ENCODE data around the gene ZNF236.

Gene ZNF236

DNA sequence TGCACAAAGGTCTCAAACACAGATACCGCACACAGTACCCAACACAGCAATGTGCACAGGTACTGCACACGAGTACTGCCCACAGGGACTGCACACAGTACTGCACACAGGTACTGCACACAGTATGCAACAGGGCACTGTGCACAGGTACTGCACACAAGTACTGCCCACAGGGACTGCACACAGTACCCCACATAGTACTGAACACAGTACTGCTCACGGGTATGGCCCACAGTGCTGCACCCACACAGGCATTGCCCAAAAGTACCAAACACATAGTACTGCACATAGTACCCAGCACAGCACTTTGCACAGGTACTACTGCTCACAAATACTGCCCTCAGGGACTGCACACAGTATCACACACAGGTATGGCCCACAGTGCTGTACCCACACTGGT, 73.1 kb downstream of the ZNF236 start:
- TF ChIP-seq YY1 (IDR thresholded peaks at IDR 0.05; ENCODE audit: insufficient read depth, insufficient read length): no peak
- no peak for TF ChIP-seq SUZ12 (IDR thresholded peaks at IDR 0.05; ENCODE audit: extremely low read depth, insufficient read depth, insufficient read length)
- no peak for TF ChIP-seq ZNF274 (IDR thresholded peaks at IDR 0.05; ENCODE audit: low read depth, low read length)
- no peak overlapping the region for H3K9ac ChIP-seq (ENCODE audit: insufficient read length, low read depth)
- H3K27me3 ChIP-seq (ENCODE audit: insufficient read depth, insufficient read length): no peaks in the 10 kb centered on the region
- no peaks in the 10 kb centered on the region for H3K4me1 ChIP-seq (ENCODE audit: insufficient read depth, insufficient read length)
- peaks cover 25% of the 10 kb centered on the region; the same call in 1 of the 2 replicates for H3K9me3 ChIP-seq (ENCODE audit: insufficient read depth, low read length)
- no peak for DNase-seq (ENCODE audit: low read depth, low spot score)
- H3K36me3 ChIP-seq (ENCODE audit: insufficient read depth, insufficient read length, low read length): peaks cover 59% of the 10 kb centered on the region
- H3K4me3 ChIP-seq (ENCODE audit: insufficient read length, low read depth): no peak overlapping the region

GRCh38 chr18:76896677-76897076, 74.3 kb downstream of the ZNF236 start:
- DNase-seq (ENCODE audit: low read depth, low spot score): no peak
- TF ChIP-seq SUZ12 (IDR thresholded peaks at IDR 0.05; ENCODE audit: extremely low read depth, insufficient read depth, insufficient read length) (no peak), YY1 (IDR thresholded peaks at IDR 0.05; ENCODE audit: insufficient read depth, insufficient read length) (no peak), ZNF274 (IDR thresholded peaks at IDR 0.05; ENCODE audit: low read depth, low read length) (no peak)
- Histone ChIP-seq H3K9me3 (ENCODE audit: insufficient read depth, low read length) (peaks cover 25% of the 10 kb centered on the region; the same call in 1 of the 2 replicates), H3K4me1 (ENCODE audit: insufficient read depth, insufficient read length) (no peaks in the 10 kb centered on the region), H3K27me3 (ENCODE audit: insufficient read depth, insufficient read length) (no peaks in the 10 kb centered on the region), H3K36me3 (ENCODE audit: insufficient read depth, insufficient read length, low read length) (peaks cover 61% of the 10 kb centered on the region), H3K9ac (ENCODE audit: insufficient read length, low read depth) (no peak overlapping the region), H3K4me3 (ENCODE audit: insufficient read length, low read depth) (no peak overlapping the region)

DNA sequence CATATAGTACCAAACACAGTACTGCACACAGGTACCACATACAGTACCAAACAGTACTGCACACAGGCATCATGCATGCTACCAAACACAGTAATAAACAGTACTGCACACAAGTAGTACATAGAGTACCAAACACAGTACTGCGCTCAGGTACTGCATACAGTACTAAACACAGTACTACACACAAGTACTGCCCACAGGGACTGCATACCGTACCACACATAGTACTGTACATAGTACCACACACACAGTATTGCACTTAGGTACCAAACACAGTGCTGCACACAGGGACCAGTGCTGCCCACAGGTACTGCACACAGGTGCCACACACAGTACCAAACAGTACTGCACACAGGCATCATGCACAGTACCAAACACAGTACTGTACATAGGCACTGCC, 74.9 kb downstream of the ZNF236 start:
- peaks cover 25% of the 10 kb centered on the region; the same call in 1 of the 2 replicates for H3K9me3 ChIP-seq (ENCODE audit: insufficient read depth, low read length)
- no peaks in the 10 kb centered on the region for H3K27me3 ChIP-seq (ENCODE audit: insufficient read depth, insufficient read length)
- H3K36me3 ChIP-seq (ENCODE audit: insufficient read depth, insufficient read length, low read length): peaks cover 61% of the 10 kb centered on the region
- no peak for DNase-seq (ENCODE audit: low read depth, low spot score)
- H3K9ac ChIP-seq (ENCODE audit: insufficient read length, low read depth): no peak overlapping the region
- no peak for TF ChIP-seq YY1 (IDR thresholded peaks at IDR 0.05; ENCODE audit: insufficient read depth, insufficient read length)
- no peak for TF ChIP-seq SUZ12 (IDR thresholded peaks at IDR 0.05; ENCODE audit: extremely low read depth, insufficient read depth, insufficient read length)
- no peaks in the 10 kb centered on the region for H3K4me1 ChIP-seq (ENCODE audit: insufficient read depth, insufficient read length)
- no peak overlapping the region for H3K4me3 ChIP-seq (ENCODE audit: insufficient read length, low read depth)

GRCh38 chr18:76903386-76903785, 81.0 kb downstream of the ZNF236 start:
- peaks cover 48% of the 10 kb centered on the region for H3K36me3 ChIP-seq (ENCODE audit: insufficient read depth, insufficient read length, low read length)

DNA sequence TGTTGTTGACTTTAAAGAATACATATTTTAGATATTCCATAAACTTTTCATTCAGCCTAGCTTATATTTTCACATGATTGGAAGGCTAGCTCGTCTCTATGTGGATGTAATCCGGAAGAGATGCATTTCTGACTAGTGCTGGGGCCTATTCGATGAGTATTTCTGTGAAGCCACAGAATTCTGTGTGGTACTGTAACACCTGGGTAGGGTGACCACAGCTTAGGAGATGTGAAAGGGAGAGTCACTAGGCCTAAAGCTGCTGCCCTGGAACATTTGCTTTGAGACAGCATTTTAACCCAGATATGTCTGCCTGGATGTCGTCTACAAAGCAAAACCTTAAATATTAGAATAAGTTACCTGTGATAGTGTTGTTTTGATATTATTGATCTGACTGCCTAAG, 83.5 kb downstream of the ZNF236 start:
- no peaks in the 10 kb centered on the region for H3K27me3 ChIP-seq (ENCODE audit: insufficient read depth, insufficient read length)

More at GRCh38 chr18:76903386-76903785, 81.0 kb downstream of the ZNF236 start:
- H3K9ac ChIP-seq (ENCODE audit: insufficient read length, low read depth): no peak overlapping the region
- no peak overlapping the region for H3K4me3 ChIP-seq (ENCODE audit: insufficient read length, low read depth)
- H3K27me3 ChIP-seq (ENCODE audit: insufficient read depth, insufficient read length): no peaks in the 10 kb centered on the region
- TF ChIP-seq ZNF274 (IDR thresholded peaks at IDR 0.05; ENCODE audit: low read depth, low read length) (no peak), YY1 (IDR thresholded peaks at IDR 0.05; ENCODE audit: insufficient read depth, insufficient read length) (no peak), SUZ12 (IDR thresholded peaks at IDR 0.05; ENCODE audit: extremely low read depth, insufficient read depth, insufficient read length) (no peak)
- no peak for DNase-seq (ENCODE audit: low read depth, low spot score)
- no peaks in the 10 kb centered on the region for H3K4me1 ChIP-seq (ENCODE audit: insufficient read depth, insufficient read length)
- no peaks in the 10 kb centered on the region for H3K9me3 ChIP-seq (ENCODE audit: insufficient read depth, low read length)

DNA sequence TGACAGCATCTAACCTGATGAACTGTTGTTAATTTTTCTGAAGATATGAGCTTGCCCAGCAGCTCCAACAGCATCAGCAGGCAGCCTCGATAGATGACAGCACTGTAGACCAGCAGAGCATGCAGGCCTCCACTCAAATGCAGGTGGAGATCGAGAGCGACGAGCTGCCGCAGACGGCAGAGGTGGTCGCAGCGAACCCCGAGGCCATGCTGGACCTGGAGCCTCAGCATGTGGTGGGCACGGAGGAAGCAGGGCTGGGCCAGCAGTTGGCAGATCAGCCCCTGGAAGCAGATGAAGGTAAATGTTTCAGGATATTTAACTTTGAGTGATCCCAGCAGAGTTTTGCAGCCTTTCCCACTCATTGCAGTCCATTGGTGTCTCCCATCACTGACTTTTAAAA, 85.9 kb downstream of the ZNF236 start:
- H3K4me1 ChIP-seq (ENCODE audit: insufficient read depth, insufficient read length): no peaks in the 10 kb centered on the region
- no peaks in the 10 kb centered on the region for H3K27me3 ChIP-seq (ENCODE audit: insufficient read depth, insufficient read length)
- H3K36me3 ChIP-seq (ENCODE audit: insufficient read depth, insufficient read length, low read length): peaks cover 65% of the 10 kb centered on the region
- DNase-seq (ENCODE audit: low read depth, low spot score): no peak
- H3K9me3 ChIP-seq (ENCODE audit: insufficient read depth, low read length): no peaks in the 10 kb centered on the region
- no peak overlapping the region for H3K9ac ChIP-seq (ENCODE audit: insufficient read length, low read depth)
- H3K4me3 ChIP-seq (ENCODE audit: insufficient read length, low read depth): no peak overlapping the region
- TF ChIP-seq SUZ12 (IDR thresholded peaks at IDR 0.05; ENCODE audit: extremely low read depth, insufficient read depth, insufficient read length): no peak
- no peak for TF ChIP-seq YY1 (IDR thresholded peaks at IDR 0.05; ENCODE audit: insufficient read depth, insufficient read length)
- no peak for TF ChIP-seq ZNF274 (IDR thresholded peaks at IDR 0.05; ENCODE audit: low read depth, low read length)

More for the DNA sequence above, 83.5 kb downstream of the ZNF236 start:
- H3K4me3 ChIP-seq (ENCODE audit: insufficient read length, low read depth): no peak overlapping the region
- peaks cover 47% of the 10 kb centered on the region for H3K36me3 ChIP-seq (ENCODE audit: insufficient read depth, insufficient read length, low read length)
- no peaks in the 10 kb centered on the region for H3K4me1 ChIP-seq (ENCODE audit: insufficient read depth, insufficient read length)
- TF ChIP-seq SUZ12 (IDR thresholded peaks at IDR 0.05; ENCODE audit: extremely low read depth, insufficient read depth, insufficient read length): no peak
- no peak for TF ChIP-seq ZNF274 (IDR thresholded peaks at IDR 0.05; ENCODE audit: low read depth, low read length)
- no peak for TF ChIP-seq YY1 (IDR thresholded peaks at IDR 0.05; ENCODE audit: insufficient read depth, insufficient read length)
- no peak overlapping the region for H3K9ac ChIP-seq (ENCODE audit: insufficient read length, low read depth)
- H3K9me3 ChIP-seq (ENCODE audit: insufficient read depth, low read length): no peaks in the 10 kb centered on the region
- DNase-seq (ENCODE audit: low read depth, low spot score): no peak

- H3K9ac ChIP-seq (ENCODE audit: insufficient read length, low read depth): no peak overlapping the region
- no peaks in the 10 kb centered on the region for H3K9me3 ChIP-seq (ENCODE audit: insufficient read depth, low read length)
- H3K36me3 ChIP-seq (ENCODE audit: insufficient read depth, insufficient read length, low read length): peaks cover 70% of the 10 kb centered on the region
- no peaks in the 10 kb centered on the region for H3K4me1 ChIP-seq (ENCODE audit: insufficient read depth, insufficient read length)
- no peak overlapping the region for H3K4me3 ChIP-seq (ENCODE audit: insufficient read length, low read depth)
- no peak for DNase-seq (ENCODE audit: low read depth, low spot score)
- H3K27me3 ChIP-seq (ENCODE audit: insufficient read depth, insufficient read length): no peaks in the 10 kb centered on the region
- TF ChIP-seq YY1 (IDR thresholded peaks at IDR 0.05; ENCODE audit: insufficient read depth, insufficient read length): no peak
- TF ChIP-seq ZNF274 (IDR thresholded peaks at IDR 0.05; ENCODE audit: low read depth, low read length): no peak
- no peak for TF ChIP-seq SUZ12 (IDR thresholded peaks at IDR 0.05; ENCODE audit: extremely low read depth, insufficient read depth, insufficient read length)
These were observed 87.1 kb downstream of the ZNF236 start for GRCh38 chr18:76909439-76909838.

Data from NT2/D1 (cell line).